Activated CD4-positive, alpha-beta memory T cell treated with anti-CD3 and anti-CD28 coated beads for 36 hours (primary cell): ENCODE data around the gene GATAD2A. TPM values are rescaled to one million over a fixed set of nuclear protein-coding genes. Genes with fewer than 3 reads are reported as not detected.

Source experiments
- CTCF ChIA-PET: fragments of 350-600 bp; sonication (Branson Sonifier 250); formaldehyde crosslinking; loops from one replicate; lab custom pipeline; 2021; ENCODE audit warnings: antibody characterized with exemption, inconsistent platforms; lab: Charles Lee
- POLR2A ChIA-PET: fragments of 350-600 bp; sonication (Branson Sonifier 250); formaldehyde crosslinking; loops from one replicate; lab custom pipeline; 2021; ENCODE audit warnings: antibody characterized with exemption; lab: Charles Lee
- DNase-seq: peaks from one replicate; pipeline ENCODE4 v3.0.0-alpha.2; 2020
- H3K27ac Mint-ChIP-seq: one replicate; pipeline ENCODE4 v1.8.0; 2021; ENCODE audit warnings: mixed read lengths
- H3K27me3 Mint-ChIP-seq: one replicate; pipeline ENCODE4 v1.8.0; 2021; ENCODE audit warnings: mixed read lengths
- H3K36me3 Mint-ChIP-seq: one replicate; pipeline ENCODE4 v1.8.0; 2021; ENCODE audit warnings: mixed read lengths
- H3K4me1 Mint-ChIP-seq: one replicate; pipeline ENCODE4 v1.8.0; 2021; ENCODE audit warnings: low read depth, mixed read lengths
- H3K4me3 Mint-ChIP-seq: one replicate; pipeline ENCODE4 v1.8.0; 2021; ENCODE audit warnings: mild to moderate bottlenecking, mixed read lengths
- H3K9me3 Mint-ChIP-seq: one replicate; pipeline ENCODE4 v1.8.0; 2021; ENCODE audit warnings: mixed read lengths
- intact Hi-C: fragments of 100-400 bp; cut with micrococcal nuclease; formaldehyde crosslinking; loops from one replicate; pipeline ENCODE4 v1.15.1; 2023
- total RNA-seq, 2 experiments: library from RNA; stranded (reverse); gene quantifications; one replicate each; pipeline ENCODE4 v1.2.3, GENCODE V29; 2021

Gene GATAD2A
- total RNA-seq, 2 experiments from 2014 or later = 114 TPM

DNA sequence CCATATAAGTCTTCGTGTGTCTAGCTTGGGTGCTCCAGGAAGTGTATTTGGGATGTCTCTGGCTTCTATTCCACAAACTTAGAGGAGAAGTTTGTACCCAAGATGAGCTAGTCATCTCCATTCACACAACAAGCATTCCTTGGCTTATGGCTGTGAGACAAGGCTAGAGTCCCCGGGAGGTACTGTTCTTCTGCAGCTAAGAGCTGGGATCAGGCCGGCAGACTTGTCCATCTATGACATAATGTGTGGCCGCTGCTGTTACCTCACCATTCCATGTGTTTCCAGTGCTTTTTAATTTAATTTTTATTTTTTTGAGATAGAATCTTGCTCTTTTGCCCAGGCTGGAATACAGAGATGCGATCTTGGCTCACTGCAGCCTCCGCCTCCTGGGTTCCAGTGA, 20.7 kb downstream of the GATAD2A start:
- H3K27ac Mint-ChIP-seq = no peak overlapping the region
- no peak overlapping the region for H3K4me3 Mint-ChIP-seq
- ChIA-PET CTCF (no interaction called here), POLR2A (no interaction called here)
- no peaks in the 10 kb centered on the region for H3K9me3 Mint-ChIP-seq
- intact Hi-C loops = no loop called here
- peaks cover 3% of the 10 kb centered on the region for H3K36me3 Mint-ChIP-seq
- H3K4me1 Mint-ChIP-seq = peaks cover 80% of the 10 kb centered on the region
- DNase-seq = no peak
- H3K27me3 Mint-ChIP-seq = no peaks in the 10 kb centered on the region

DNA sequence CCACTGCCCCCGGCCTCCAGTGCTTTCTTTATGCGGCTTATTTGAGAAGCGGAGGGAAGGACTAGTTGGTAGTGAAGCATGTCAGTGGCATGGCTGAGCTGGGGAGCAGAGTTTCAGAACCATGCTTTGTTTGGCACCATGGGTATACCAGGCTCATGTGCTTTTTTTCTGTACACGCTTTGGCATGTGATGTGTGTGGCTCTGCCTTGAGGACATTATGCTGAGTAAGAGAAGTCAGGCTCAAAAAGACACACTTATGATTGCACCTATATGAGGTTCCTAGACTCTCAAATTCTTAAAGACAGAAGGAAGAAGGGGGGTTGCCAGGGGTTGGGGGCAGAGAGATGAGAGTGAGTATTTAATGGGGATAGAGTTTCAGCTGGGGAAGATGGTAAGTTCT, 21.3 kb downstream of the GATAD2A start:
- Mint-ChIP-seq H3K9me3 (no peaks in the 10 kb centered on the region), H3K4me1 (peaks cover 78% of the 10 kb centered on the region), H3K27ac (peak overlapping the region; percentile 15), H3K36me3 (peaks cover 3% of the 10 kb centered on the region), H3K27me3 (no peaks in the 10 kb centered on the region), H3K4me3 (no peak overlapping the region)
- intact Hi-C loops = no loop called here
- DNase-seq = no peak
- ChIA-PET POLR2A (no interaction called here), CTCF (no interaction called here)

DNA sequence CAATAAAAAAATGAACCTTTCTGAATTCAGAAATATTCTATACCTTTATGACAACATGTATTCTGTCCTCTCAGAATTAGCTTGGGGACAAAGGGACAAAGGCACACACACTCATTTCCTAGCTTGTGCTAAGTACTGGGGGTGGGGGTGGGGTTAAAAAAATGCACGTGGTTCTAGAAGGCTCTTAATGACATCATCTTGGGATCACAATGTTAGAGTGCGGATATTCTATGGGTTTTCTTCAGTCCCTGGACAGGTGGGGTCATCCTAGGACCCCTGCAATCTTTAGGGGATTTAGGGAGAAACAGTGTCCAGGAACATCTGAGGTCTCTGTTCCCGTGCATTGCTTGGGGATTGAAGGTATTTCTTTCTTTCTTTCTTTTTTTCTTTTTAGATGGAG, 21.8 kb downstream of the GATAD2A start:
- intact Hi-C loops = no loop called here
- H3K4me1 Mint-ChIP-seq = peaks cover 75% of the 10 kb centered on the region
- peak overlapping the region; percentile 15 for H3K27ac Mint-ChIP-seq
- POLR2A ChIA-PET = no interaction called here
- peaks cover 3% of the 10 kb centered on the region for H3K36me3 Mint-ChIP-seq
- no peaks in the 10 kb centered on the region for H3K9me3 Mint-ChIP-seq
- H3K4me3 Mint-ChIP-seq = no peak overlapping the region
- CTCF ChIA-PET = no interaction called here
- H3K27me3 Mint-ChIP-seq = no peaks in the 10 kb centered on the region
- no peak for DNase-seq

DNA sequence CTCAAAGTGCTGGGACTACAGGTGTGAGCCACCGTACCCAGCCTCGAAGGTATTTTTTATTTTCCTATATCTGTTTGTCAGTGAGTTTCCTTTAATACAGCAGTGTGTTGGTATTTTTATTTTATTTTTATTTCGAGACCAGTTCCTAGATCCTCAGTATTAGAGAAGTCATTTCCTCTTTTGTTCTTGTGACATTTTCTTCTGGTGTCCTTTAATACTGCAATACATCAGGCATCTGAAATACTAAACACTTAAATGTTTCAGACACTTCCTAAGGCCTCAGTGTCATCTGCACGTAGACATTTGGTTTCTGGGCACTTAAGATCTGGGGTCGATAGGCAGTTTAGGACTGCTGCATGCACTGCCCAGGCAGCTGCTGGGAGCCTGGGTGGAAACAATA, 22.5 kb downstream of the GATAD2A start:
- ChIA-PET CTCF (interaction anchor here (0.9 kb wide), 1 partner anchor 62 kb away, joined by 3 read pairs; no protein-coding TSS in a partner anchor), POLR2A (no interaction called here)
- Mint-ChIP-seq H3K27me3 (no peaks in the 10 kb centered on the region), H3K4me1 (peaks cover 77% of the 10 kb centered on the region), H3K36me3 (peaks cover 3% of the 10 kb centered on the region), H3K4me3 (no peak overlapping the region), H3K27ac (no peak overlapping the region), H3K9me3 (no peaks in the 10 kb centered on the region)
- DNase-seq = no peak
- intact Hi-C loops = no loop called here

DNA sequence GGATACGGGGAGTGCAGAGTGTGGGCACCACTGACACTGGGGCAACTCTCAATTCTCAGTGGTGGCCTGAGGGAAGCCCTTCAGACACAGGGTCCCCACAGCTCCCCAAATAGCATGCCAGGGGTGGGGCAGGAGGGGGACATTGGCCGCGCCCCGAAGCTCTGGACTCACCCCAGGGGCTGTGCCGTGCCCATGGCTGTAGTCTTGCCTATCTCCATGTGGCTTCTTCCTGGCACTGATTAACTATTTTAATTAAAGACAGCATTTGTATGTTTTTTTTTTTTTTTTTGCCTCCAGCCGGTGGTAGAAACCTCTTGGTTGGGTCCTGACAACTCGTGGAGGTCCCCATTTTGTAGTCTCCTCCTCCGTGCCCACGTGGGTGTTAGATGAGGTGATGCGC, 23.3 kb downstream of the GATAD2A start:
- Mint-ChIP-seq H3K27ac (no peak overlapping the region), H3K9me3 (no peaks in the 10 kb centered on the region), H3K36me3 (peaks cover 3% of the 10 kb centered on the region), H3K27me3 (no peaks in the 10 kb centered on the region), H3K4me1 (peaks cover 75% of the 10 kb centered on the region), H3K4me3 (no peak overlapping the region)
- CTCF ChIA-PET = interaction anchor here (0.6 to 0.9 kb wide), 2 partner anchors 14 to 62 kb away, joined by 3 read pairs; no protein-coding TSS in a partner anchor
- POLR2A ChIA-PET = no interaction called here
- intact Hi-C loops = no loop called here
- no peak for DNase-seq

DNA sequence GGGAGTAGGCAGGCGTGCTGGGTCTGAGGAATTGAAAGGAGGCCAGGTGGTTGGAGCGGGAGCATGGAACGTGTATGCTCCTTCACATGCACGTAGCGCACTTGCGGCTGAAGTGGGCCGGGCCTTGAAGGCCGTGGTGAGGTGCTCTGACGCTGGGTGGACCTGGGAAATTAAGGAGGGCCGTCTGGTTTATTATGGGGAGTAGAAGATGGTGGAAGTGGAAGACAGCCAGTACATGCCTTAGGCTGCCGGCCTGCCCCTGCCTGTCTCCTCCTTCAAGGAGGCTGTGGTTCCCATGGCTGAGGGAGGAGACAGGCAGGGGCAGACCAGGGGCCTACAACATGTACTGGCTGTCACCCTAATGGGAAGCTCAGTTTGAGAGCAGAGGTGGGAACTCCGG, 23.9 kb downstream of the GATAD2A start:
- H3K27ac Mint-ChIP-seq = no peak overlapping the region
- POLR2A ChIA-PET = no interaction called here
- no peak for DNase-seq
- H3K36me3 Mint-ChIP-seq = peaks cover 3% of the 10 kb centered on the region
- no peaks in the 10 kb centered on the region for H3K27me3 Mint-ChIP-seq
- intact Hi-C loops = no loop called here
- no peaks in the 10 kb centered on the region for H3K9me3 Mint-ChIP-seq
- CTCF ChIA-PET = interaction anchor here (0.6 to 1.9 kb wide), 2 partner anchors 14 to 61 kb away, joined by 3 to 9 read pairs; no protein-coding TSS in a partner anchor
- H3K4me1 Mint-ChIP-seq = peaks cover 75% of the 10 kb centered on the region
- no peak overlapping the region for H3K4me3 Mint-ChIP-seq

DNA sequence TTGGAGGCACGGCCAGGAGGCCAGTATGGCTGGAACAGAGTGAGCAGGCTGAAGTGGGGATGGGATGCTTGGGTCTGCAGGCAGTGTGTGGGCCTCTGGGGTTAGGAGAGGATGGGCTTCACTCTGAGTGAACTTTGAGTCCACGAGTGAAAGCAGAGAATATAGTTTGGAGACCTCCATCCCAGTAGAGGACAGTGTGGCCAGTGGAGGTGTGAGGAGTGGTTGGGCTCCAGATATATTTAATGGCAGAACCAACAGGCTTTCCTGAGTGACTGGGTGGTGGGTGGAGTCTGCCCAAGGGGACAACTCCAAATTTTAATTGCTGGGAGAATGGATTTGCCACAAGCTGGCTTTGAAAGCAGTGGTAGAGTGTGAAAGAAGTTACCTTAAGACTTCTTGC, 27.3 kb downstream of the GATAD2A start:
- H3K4me3 Mint-ChIP-seq = no peak overlapping the region
- ChIA-PET POLR2A (no interaction called here), CTCF (no interaction called here)
- intact Hi-C loops = no loop called here
- peaks cover 65% of the 10 kb centered on the region for H3K4me1 Mint-ChIP-seq
- H3K36me3 Mint-ChIP-seq = peaks cover 1% of the 10 kb centered on the region
- no peaks in the 10 kb centered on the region for H3K27me3 Mint-ChIP-seq
- DNase-seq = no peak
- no peak overlapping the region for H3K27ac Mint-ChIP-seq
- H3K9me3 Mint-ChIP-seq = no peaks in the 10 kb centered on the region

DNA sequence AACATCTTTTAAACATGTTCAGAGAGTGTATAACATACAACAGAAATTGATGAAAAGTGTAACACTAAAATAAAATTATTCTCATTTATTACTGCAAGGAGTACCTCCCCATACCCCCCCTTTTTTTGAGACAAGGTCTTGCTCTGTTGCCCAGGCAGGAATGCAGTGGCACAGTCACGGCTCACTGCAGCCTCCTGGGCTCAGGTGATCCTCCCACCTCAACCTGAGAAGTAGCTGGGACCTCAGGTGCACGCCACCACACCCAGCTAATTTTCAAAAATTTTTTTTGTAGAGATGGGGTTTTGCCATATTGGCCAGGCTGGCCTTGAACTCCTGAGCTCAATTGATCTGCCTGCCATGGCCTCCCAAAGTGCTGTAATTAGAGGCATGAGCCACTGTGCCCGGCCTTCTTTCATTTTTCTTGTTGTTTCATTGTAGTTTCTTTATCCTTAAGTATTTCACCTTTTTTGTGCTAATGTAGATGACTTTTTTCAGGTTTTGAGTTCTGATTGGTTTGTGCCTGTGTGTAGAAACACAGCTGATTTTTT, 28.3 kb downstream of the GATAD2A start:
- no peaks in the 10 kb centered on the region for H3K27me3 Mint-ChIP-seq
- no peak for DNase-seq
- CTCF ChIA-PET = no interaction called here
- peaks cover 69% of the 10 kb centered on the region for H3K4me1 Mint-ChIP-seq
- POLR2A ChIA-PET = no interaction called here
- intact Hi-C loops = no loop called here
- peaks cover 1% of the 10 kb centered on the region for H3K36me3 Mint-ChIP-seq
- peak overlapping the region; percentile 53 for H3K27ac Mint-ChIP-seq
- no peaks in the 10 kb centered on the region for H3K9me3 Mint-ChIP-seq
- H3K4me3 Mint-ChIP-seq = no peak overlapping the region

DNA sequence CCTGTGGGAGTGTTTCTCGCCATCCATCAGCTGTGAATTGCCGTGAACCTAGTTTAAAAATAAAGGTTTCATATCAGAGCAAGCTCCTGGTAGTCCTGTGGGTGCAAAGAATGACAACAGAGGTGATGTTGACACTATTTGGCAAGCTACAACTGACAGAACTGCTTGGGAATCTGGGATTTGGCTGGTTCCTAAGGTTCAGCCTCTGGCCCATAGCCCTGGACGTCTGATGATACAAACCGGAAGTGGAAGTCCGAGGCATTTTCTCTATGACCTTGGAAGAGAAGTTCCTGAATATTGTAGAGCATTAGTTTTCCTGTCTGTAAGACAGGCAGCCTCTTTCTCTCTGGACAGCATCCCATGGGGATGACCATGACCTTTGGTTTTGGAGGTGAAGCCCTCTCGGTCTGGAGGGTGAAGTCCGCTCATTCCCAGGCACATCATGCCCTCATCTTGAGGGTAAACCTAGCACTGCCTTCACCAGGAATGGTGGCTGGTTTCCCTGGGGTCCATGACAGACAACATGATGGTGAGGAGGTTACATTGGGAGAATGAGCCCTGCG, 29.1 kb downstream of the GATAD2A start:
- ChIA-PET CTCF (no interaction called here), POLR2A (no interaction called here)
- no peak for DNase-seq
- no peaks in the 10 kb centered on the region for H3K9me3 Mint-ChIP-seq
- intact Hi-C loops = no loop called here
- peaks cover 1% of the 10 kb centered on the region for H3K36me3 Mint-ChIP-seq
- no peaks in the 10 kb centered on the region for H3K27me3 Mint-ChIP-seq
- H3K4me1 Mint-ChIP-seq = peaks cover 68% of the 10 kb centered on the region
- H3K4me3 Mint-ChIP-seq = no peak overlapping the region
- H3K27ac Mint-ChIP-seq = peak overlapping the region; percentile 53

DNA sequence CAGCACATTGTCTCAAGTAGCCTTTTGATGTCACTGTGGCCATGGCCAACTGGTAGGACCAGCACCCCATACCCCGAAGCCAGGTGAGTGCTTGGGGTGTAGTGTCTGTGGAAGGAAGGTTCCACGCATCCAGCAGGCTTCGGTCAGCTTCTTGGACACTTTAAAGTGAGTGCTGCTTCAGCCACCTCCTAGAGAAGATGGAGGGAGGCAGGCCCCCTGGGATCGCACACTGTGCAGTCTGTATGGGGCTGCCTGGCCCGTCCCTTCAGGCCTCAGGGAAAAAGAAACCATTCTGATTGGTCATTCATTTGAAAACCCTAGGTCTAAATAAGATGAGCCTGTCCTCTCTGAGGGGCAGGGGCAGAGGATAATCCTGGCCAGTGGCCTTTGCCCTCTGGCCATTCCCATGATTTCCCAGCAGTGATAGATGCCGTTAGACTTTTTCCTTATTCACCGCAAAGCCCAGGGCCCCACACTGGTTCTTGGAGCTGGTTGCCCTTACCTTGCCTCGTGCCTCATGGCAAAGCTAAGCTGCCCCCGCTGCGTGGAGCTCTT, 30.7 kb downstream of the GATAD2A start:
- CTCF ChIA-PET = interaction anchor here (1.0 kb wide), 1 partner anchor 11 kb away, joined by 3 read pairs; no protein-coding TSS in a partner anchor
- Mint-ChIP-seq H3K9me3 (no peaks in the 10 kb centered on the region), H3K27ac (peak overlapping the region; percentile 30), H3K27me3 (no peaks in the 10 kb centered on the region), H3K36me3 (no peaks in the 10 kb centered on the region), H3K4me3 (no peak overlapping the region), H3K4me1 (peaks cover 58% of the 10 kb centered on the region)
- no peak for DNase-seq
- POLR2A ChIA-PET = no interaction called here
- intact Hi-C loops = no loop called here

DNA sequence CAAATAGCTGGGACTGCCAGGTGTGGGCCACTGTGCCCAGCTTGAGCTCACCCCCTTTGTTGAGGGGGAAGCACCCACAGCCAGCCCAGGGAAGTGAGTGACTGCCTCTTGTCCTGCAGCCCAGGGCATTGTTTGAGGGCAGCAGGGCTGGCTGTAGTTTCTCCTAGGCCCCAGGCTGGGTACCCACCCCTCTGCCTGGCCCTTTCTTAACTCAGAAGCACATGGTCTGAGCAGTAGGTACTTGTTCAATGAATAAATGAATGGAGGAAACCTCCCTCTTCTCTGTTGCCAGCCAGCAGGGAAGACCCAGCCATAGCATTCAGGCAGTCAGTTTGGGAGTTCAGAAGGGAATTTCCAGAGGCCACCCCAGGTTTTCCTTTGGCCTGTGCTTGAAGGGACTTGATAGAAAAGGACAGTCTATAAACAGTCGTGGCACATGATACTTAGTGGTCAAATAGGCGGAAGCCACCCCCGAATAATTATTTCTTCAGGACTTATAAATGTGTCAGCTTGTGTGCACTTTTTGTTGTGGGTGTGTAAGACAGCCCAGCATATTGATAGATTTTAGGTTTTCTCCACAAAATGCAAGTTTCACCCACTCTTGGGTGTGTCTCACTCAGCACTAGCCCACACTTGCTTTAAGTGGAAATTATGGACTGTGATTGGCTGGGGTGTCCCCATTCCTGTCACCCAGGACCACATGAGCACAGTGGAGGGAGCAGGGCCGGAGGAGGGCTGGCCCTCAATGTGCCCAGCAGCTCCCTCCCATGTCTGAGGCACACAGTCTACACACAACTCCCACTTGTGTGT, 33.1 kb downstream of the GATAD2A start:
- ChIA-PET POLR2A (no interaction called here), CTCF (no interaction called here)
- peaks cover 6% of the 10 kb centered on the region for H3K9me3 Mint-ChIP-seq
- peaks cover 10% of the 10 kb centered on the region for H3K36me3 Mint-ChIP-seq
- no peaks in the 10 kb centered on the region for H3K27me3 Mint-ChIP-seq
- no peak for DNase-seq
- intact Hi-C loops = no loop called here
- H3K4me3 Mint-ChIP-seq = no peak overlapping the region
- H3K4me1 Mint-ChIP-seq = peaks cover 50% of the 10 kb centered on the region
- H3K27ac Mint-ChIP-seq = peak overlapping the region; percentile 56

DNA sequence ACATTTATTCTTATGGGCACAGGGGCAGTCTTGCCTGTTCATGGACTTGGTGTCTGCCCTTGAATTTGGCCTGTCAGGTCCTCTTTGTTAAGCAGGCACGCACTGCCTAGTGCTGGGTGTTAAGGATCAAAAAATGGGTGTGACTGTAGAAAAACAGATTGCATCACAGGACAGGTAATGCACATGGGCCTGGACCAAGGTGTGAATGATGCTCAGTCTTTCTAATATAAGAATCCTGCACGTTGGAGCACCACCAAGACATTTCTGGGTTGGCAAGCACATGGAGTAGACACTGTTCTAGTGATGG, 33.7 kb downstream of the GATAD2A start:
- peak overlapping the region; percentile 13 for H3K27ac Mint-ChIP-seq
- H3K36me3 Mint-ChIP-seq = peaks cover 16% of the 10 kb centered on the region
- intact Hi-C loops = no loop called here
- DNase-seq = no peak
- ChIA-PET CTCF (no interaction called here), POLR2A (interaction anchor here (0.7 kb wide), 1 partner anchor 174 kb away, joined by 3 read pairs; no protein-coding TSS in a partner anchor)
- H3K9me3 Mint-ChIP-seq = peaks cover 10% of the 10 kb centered on the region
- H3K4me3 Mint-ChIP-seq = no peak overlapping the region
- no peaks in the 10 kb centered on the region for H3K27me3 Mint-ChIP-seq
- peaks cover 52% of the 10 kb centered on the region for H3K4me1 Mint-ChIP-seq
